Kidney (tissue), 14 donors: Measurements from ENCODE around the gene SCP2D1. TPM values are rescaled to one million over a fixed set of nuclear protein-coding genes. Genes with fewer than 3 reads are reported as not detected.

ENCODE experiments used
- DNase-seq, 5 donors: peaks; one replicate each; pipeline ENCODE4 v3.0.0-alpha.2; 2013 to 2020
- FAIRE-seq: peaks from 2 replicates; lab custom pipeline; 2012; peaks lifted over from hg19 to GRCh38; lab: Jason Lieb, UNC
- H3K27ac ChIP-seq, 2 donors: one replicate each; pipeline ENCODE4 v1.7.0; 2013; ENCODE audit warnings: low read depth in 2 of 2, low read length in 2 of 2, inconsistent platforms in 1 of 2
- H3K27me3 ChIP-seq: one replicate; pipeline ENCODE4 v1.7.1; 2013; ENCODE audit warnings: low read length, inconsistent platforms; ENCODE audit not compliant: control insufficient read depth, insufficient read depth
- H3K36me3 ChIP-seq, 3 donors: one replicate each; pipeline versions ENCODE4 v1.7.0 to v1.7.1; 2013; ENCODE audit warnings: low read length in 3 of 3, control low read depth in 1 of 3, inconsistent platforms in 1 of 3; ENCODE audit not compliant: insufficient read depth in 3 of 3, control insufficient read depth in 2 of 3
- H3K4me1 ChIP-seq, 3 donors: one replicate each; pipeline versions ENCODE4 v1.7.0 to v1.7.1; 2013; ENCODE audit warnings: low read length in 3 of 3, inconsistent platforms in 1 of 3, low read depth in 1 of 3; ENCODE audit not compliant: control insufficient read depth in 2 of 3, insufficient read depth in 2 of 3
- H3K4me3 ChIP-seq, 3 donors: one replicate each; pipeline versions ENCODE4 v1.7.0 to v1.8.1; 2013; ENCODE audit warnings: low read length in 3 of 3, control low read depth in 1 of 3, inconsistent platforms in 1 of 3
- H3K9ac ChIP-seq, 3 donors: one replicate each; pipeline versions ENCODE4 v1.7.0 to v1.7.1; 2013; ENCODE audit warnings: low read length in 3 of 3, control low read depth in 1 of 3, inconsistent platforms in 1 of 3
- H3K9me3 ChIP-seq, 3 donors: one replicate each; pipeline versions ENCODE4 v1.7.0 to v1.7.1; 2013; ENCODE audit warnings: low read length in 3 of 3, control low read depth in 1 of 3, inconsistent platforms in 1 of 3; ENCODE audit not compliant: control insufficient read depth in 2 of 3, insufficient read depth in 1 of 3
- intact Hi-C: fragments of 100-400 bp; cut with DNase I; formaldehyde crosslinking; loops from one replicate; pipeline ENCODE4 v1.11.1; 2022
- polyA plus RNA-seq: library from polyadenylated mRNA; stranded (reverse); fragments of 350-450 nt; fragmentation: Illumina TruSeq; extraction: RNeasy Lipid Tissue Mini Kit (QIAGEN cat#74804); gene quantifications from one replicate; pipeline ENCODE4 v1.2.3, GENCODE V29; 2014; ENCODE audit warnings: low read depth, low replicate concordance; ENCODE audit not compliant: insufficient read depth
- total RNA-seq: library from RNA; stranded (reverse); fragmentation: NEBNext Ultra II Directional; extraction: Animal tissue kit (Norgen Biotek cat#: 25700); gene quantifications from one replicate; pipeline ENCODE4 v1.2.1, GENCODE V29; 2021
- TF ChIP-seq, protein P1 (sequence below): IDR thresholded peaks from 3 replicates; pipeline ENCODE4 v1.5.1; 2012; ENCODE audit warnings: mild to moderate bottlenecking, moderate library complexity, borderline replicate concordance; ENCODE audit not compliant: insufficient read depth; ENCODE audit errors: extremely low read depth
- donor health status: control.
- donor health status: control.
- donor health status: control.
- donor health status: control.
- donor health status: control.
- donor health status: DM: yes; HTN: yes; CAD: no.
- donor health status: Normal renal cell carcinoma (clear cell type).

SCP2D1 gene
- total and polyA plus RNA-seq, 2 donors from 2014 or later: not detected

DNA sequence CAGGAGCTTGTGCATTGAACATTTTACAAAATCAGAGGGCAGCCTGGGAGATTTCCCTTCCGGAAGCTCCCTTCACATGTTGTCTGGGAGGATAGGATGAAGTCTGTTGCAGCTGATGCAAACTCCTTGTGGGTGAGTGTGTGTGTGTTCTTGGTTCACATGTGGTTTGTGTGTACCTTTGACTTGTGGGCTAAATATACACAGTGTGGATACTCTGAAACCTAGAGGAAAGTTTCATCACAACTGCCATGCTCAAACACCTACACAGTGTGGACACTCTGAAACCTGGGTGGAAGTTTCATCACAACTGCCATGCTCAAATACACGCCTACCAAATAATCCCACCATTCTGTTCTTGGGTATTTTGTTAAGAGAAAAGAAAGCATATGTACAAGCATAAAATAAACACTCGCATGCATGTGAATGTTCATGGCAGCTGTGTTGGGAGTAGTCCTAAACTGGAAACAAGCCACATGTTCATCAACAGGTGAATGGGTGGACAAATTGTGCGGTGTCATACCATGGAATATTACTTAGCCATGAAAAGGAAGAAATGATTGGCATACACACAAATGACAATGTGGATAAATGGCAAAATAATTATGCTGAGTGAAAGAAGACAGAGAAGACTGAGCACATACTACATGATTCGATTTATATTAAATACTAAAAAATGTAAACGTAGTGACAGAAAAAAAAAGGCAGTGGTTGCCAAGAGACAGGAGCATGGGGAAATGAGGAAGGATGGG, 1.8 kb downstream of the SCP2D1 start:
- Histone ChIP-seq H3K9me3 (peaks cover 0 to 5% (median 0%) of the 10 kb centered on the region in 3 donors), H3K36me3 (no peaks in the 10 kb centered on the region), H3K27ac (no peak overlapping the region), H3K27me3 (no peaks in the 10 kb centered on the region), H3K4me3 (no peak overlapping the region), H3K4me1 (no peaks in the 10 kb centered on the region), H3K9ac (no peak overlapping the region)
- no peak for DNase-seq
- no peak for FAIRE-seq
- TF ChIP-seq, protein P1, sequence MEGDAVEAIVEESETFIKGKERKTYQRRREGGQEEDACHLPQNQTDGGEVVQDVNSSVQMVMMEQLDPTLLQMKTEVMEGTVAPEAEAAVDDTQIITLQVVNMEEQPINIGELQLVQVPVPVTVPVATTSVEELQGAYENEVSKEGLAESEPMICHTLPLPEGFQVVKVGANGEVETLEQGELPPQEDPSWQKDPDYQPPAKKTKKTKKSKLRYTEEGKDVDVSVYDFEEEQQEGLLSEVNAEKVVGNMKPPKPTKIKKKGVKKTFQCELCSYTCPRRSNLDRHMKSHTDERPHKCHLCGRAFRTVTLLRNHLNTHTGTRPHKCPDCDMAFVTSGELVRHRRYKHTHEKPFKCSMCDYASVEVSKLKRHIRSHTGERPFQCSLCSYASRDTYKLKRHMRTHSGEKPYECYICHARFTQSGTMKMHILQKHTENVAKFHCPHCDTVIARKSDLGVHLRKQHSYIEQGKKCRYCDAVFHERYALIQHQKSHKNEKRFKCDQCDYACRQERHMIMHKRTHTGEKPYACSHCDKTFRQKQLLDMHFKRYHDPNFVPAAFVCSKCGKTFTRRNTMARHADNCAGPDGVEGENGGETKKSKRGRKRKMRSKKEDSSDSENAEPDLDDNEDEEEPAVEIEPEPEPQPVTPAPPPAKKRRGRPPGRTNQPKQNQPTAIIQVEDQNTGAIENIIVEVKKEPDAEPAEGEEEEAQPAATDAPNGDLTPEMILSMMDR: no peak
- intact Hi-C loops: no loop called here

DNA sequence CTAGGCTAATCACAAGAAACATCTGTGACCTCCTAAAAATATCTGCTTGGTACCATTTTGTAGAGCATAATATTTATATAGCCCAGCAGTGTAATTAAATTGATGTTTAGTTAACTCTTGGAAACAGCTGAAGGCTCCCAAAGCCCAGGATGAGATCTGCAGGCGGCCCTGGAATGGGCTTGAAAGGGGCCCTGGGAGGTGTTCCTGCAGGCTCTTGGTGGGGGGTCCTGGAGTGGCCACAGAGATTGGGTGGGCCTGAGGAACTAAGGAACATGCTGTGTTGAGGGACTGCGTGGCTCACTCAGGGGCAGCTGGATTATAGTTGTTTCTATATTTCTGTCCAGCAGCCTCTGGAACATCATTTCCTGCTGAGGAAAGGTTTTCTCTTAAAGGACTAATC, 9.2 kb downstream of the SCP2D1 start:
- DNase-seq: peak in 4 of 5 donors; percentile 18 to 68 (median 26)
- no peaks in the 10 kb centered on the region for H3K36me3 ChIP-seq
- intact Hi-C loops: no loop called here
- TF ChIP-seq, protein P1: no peak
- FAIRE-seq: no peak
- H3K4me3 ChIP-seq: no peak overlapping the region
- H3K27me3 ChIP-seq: no peaks in the 10 kb centered on the region
- H3K9ac ChIP-seq: no peak overlapping the region
- no peaks in the 10 kb centered on the region for H3K4me1 ChIP-seq
- H3K27ac ChIP-seq: no peak overlapping the region
- peaks cover 0 to 5% (median 0%) of the 10 kb centered on the region in 3 donors for H3K9me3 ChIP-seq

DNA sequence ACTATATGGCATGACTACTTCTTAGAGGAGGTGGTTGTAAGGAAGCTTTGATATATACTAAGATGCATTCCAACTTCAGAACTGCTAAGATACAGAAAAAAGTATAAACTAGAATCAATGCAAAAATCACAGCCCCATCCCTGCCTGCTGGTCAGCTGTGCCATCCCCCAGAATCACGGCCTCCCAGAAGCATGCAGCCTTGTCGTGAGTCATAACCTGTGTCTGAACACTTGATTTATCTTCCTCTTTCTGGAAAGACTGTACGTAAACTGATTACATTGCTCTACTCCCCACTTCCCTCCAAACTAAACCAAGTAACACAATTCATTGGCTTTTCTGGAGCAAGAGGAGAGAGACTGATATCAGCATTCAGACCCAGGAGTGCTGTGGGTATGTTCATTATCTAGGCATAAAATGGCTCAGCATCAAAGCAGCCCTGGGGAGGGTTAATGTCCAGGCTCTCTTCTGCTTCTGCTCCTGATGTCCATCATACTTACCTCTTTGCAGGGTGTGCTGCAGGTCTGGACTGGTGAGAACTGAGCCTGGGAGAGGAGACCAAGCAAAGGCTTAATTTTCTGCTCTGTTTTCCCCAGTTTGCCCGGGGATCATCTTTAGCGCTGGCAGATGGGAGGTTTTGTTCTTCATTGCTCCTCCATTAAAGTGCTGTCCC, 18.4 kb downstream of the SCP2D1 start:
- TF ChIP-seq, protein P1: no peak
- Histone ChIP-seq H3K9ac (no peak overlapping the region), H3K36me3 (no peaks in the 10 kb centered on the region), H3K27me3 (no peaks in the 10 kb centered on the region), H3K4me3 (no peak overlapping the region), H3K27ac (no peak overlapping the region), H3K4me1 (no peaks in the 10 kb centered on the region), H3K9me3 (no peaks in the 10 kb centered on the region)
- FAIRE-seq (no peak), DNase-seq (peak in 2 of 5 donors; percentile 21 to 43)
- intact Hi-C loops: no loop called here
